HepG2 (cell line): ENCODE results near the gene TTC6. TPM values are rescaled to one million over a fixed set of nuclear protein-coding genes. Genes with fewer than 3 reads are reported as not detected.

Experiments
- CEBPG ChIP-seq: IDR thresholded peaks from 2 replicates; pipeline ENCODE4 v1.6.1; 2016
- FUBP1 ChIP-seq: sonication (generic); formaldehyde crosslinking; IDR thresholded peaks from 2 replicates; pipeline ENCODE4 v1.5.1; 2020; ENCODE audit warnings: missing genetic modification reagents, mild to moderate bottlenecking, borderline replicate concordance
- IRF2 ChIP-seq: IDR thresholded peaks from 2 replicates; pipeline ENCODE4 v1.6.1; 2018; ENCODE audit warnings: missing genetic modification reagents, missing compliant biosample characterization
- KDM1A ChIP-seq: IDR thresholded peaks from 2 replicates; pipeline ENCODE4 v1.6.1; 2016; ENCODE audit warnings: missing compliant biosample characterization
- NFKBIZ ChIP-seq: IDR thresholded peaks from 2 replicates; pipeline ENCODE4 v1.6.1; 2018; ENCODE audit warnings: missing genetic modification reagents, missing compliant biosample characterization
- NFYC ChIP-seq: IDR thresholded peaks from 2 replicates; pipeline ENCODE4 v1.6.1; 2016; ENCODE audit warnings: missing genetic modification reagents, missing compliant biosample characterization
- POLR2AphosphoS2 ChIP-seq: IDR thresholded peaks from 2 replicates; pipeline ENCODE4 v1.6.1; 2011; ENCODE audit warnings: low read depth, low read length, improper control_type of control experiment
- PTBP1 ChIP-seq: fragments of 200-400 bp; formaldehyde crosslinking; IDR thresholded peaks from 2 replicates; pipeline ENCODE4 v1.6.1; 2018; ENCODE audit warnings: low read length, low read depth; ENCODE audit not compliant: poor library complexity, severe bottlenecking
- SYNCRIP ChIP-seq: fragments of 200-400 bp; formaldehyde crosslinking; IDR thresholded peaks from 2 replicates; pipeline ENCODE4 v1.6.1; 2018; ENCODE audit warnings: mild to moderate bottlenecking, low read depth, low read length; ENCODE audit not compliant: insufficient read depth
- TRAFD1 ChIP-seq: sonication (generic); formaldehyde crosslinking; IDR thresholded peaks from 2 replicates; pipeline ENCODE4 v1.5.1; 2020; ENCODE audit warnings: missing genetic modification reagents, mild to moderate bottlenecking, borderline replicate concordance
- ZC3H4 ChIP-seq: sonication (generic); formaldehyde crosslinking; IDR thresholded peaks from 2 replicates; pipeline ENCODE4 v1.4.0; 2020; ENCODE audit warnings: missing genetic modification reagents, borderline replicate concordance
- ZNF10 ChIP-seq: sonication (generic); formaldehyde crosslinking; IDR thresholded peaks from 2 replicates; pipeline ENCODE4 v1.4.0; 2020; ENCODE audit warnings: mild to moderate bottlenecking, low read depth, missing genetic modification reagents, borderline replicate concordance
- ZNF225 ChIP-seq: sonication (generic); formaldehyde crosslinking; IDR thresholded peaks from 2 replicates; pipeline ENCODE4 v1.4.0; 2020; ENCODE audit warnings: mild to moderate bottlenecking, missing genetic modification reagents
- ZNF597 ChIP-seq: sonication (generic); formaldehyde crosslinking; IDR thresholded peaks from 2 replicates; pipeline ENCODE4 v1.5.0; 2020; ENCODE audit warnings: missing genetic modification reagents
- ZSCAN21 ChIP-seq: sonication (generic); formaldehyde crosslinking; IDR thresholded peaks from 2 replicates; pipeline ENCODE4 v1.8.0; 2022; ENCODE audit warnings: mild to moderate bottlenecking, missing genetic modification reagents, moderate library complexity, borderline replicate concordance
- ZSCAN22 ChIP-seq: sonication (generic); formaldehyde crosslinking; IDR thresholded peaks from 2 replicates; pipeline ENCODE4 v1.4.0; 2020; ENCODE audit warnings: mild to moderate bottlenecking, missing genetic modification reagents
- polyA plus RNA-seq, 8 experiments: library from polyadenylated mRNA; depleted of rRNA in 3 of 8; stranded (reverse) in 7 of 8; unstranded in 1 of 8; fragments of >200 nt; fragmentation: Illumina TruSeq in 4 of 8; extraction: Trizol in 4 of 8; gene quantifications; 2 replicates each; pipeline versions ENCODE4 v1.2.1 to v1.2.3, GENCODE V29; 2011 to 2016; ENCODE audit warnings: low read depth in 4 of 8, missing spikeins in 1 of 8, mixed read lengths in 1 of 8; ENCODE audit not compliant: insufficient read depth in 1 of 8
- total RNA-seq, 5 experiments: library from RNA; depleted of rRNA; stranded (reverse); fragments of >200 nt; fragmentation: Illumina TruSeq; extraction: Trizol; gene quantifications; 2 replicates each; pipeline ENCODE4 v1.2.3, GENCODE V29; 2016; ENCODE audit warnings: low read depth in 1 of 5
- TF ChIP-seq, protein P1 (sequence below): sonication (generic); formaldehyde crosslinking; IDR thresholded peaks from 2 replicates; pipeline ENCODE4 v1.9.0; 2022; ENCODE audit warnings: low read depth, missing genetic modification reagents
- TF ChIP-seq, protein P2 (sequence below): sonication (generic); formaldehyde crosslinking; IDR thresholded peaks from 2 replicates; pipeline ENCODE4 v1.4.0; 2020; ENCODE audit warnings: mild to moderate bottlenecking, low read depth, missing genetic modification reagents

TTC6 gene
- total and polyA plus RNA-seq, 2 of the 13 experiments (the other 11 are each of a cell fraction or from before 2014, with no cell fraction given), result 9.3 to 27.4 TPM

- TF ChIP-seq, protein P1, sequence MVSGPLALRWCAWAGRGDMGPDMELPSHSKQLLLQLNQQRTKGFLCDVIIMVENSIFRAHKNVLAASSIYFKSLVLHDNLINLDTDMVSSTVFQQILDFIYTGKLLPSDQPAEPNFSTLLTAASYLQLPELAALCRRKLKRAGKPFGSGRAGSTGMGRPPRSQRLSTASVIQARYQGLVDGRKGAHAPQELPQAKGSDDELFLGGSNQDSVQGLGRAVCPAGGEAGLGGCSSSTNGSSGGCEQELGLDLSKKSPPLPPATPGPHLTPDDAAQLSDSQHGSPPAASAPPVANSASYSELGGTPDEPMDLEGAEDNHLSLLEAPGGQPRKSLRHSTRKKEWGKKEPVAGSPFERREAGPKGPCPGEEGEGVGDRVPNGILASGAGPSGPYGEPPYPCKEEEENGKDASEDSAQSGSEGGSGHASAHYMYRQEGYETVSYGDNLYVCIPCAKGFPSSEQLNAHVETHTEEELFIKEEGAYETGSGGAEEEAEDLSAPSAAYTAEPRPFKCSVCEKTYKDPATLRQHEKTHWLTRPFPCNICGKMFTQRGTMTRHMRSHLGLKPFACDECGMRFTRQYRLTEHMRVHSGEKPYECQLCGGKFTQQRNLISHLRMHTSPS (CRISPR knock-in tag), result peak; percentile 93; the same call in 1 of the 2 replicates
- 0 out of 2 replicates have a peak, but pooled peaks have one; percentile 48 for TF ChIP-seq NFKBIZ (CRISPR knock-in tag)
- TF ChIP-seq ZNF597 (CRISPR knock-in tag), result no peak
- TF ChIP-seq ZSCAN21 (CRISPR knock-in tag), result no peak; the same call in 1 of the 2 replicates
- no peak for TF ChIP-seq SYNCRIP
- peak; percentile 93 for TF ChIP-seq IRF2 (CRISPR knock-in tag)
- 0 out of 2 replicates have a peak, but pooled peaks have one; percentile 63 for TF ChIP-seq POLR2AphosphoS2
- peak; percentile 34 for TF ChIP-seq ZNF225 (CRISPR knock-in tag)
- peak; percentile 86; the same call in 1 of the 2 replicates for TF ChIP-seq FUBP1 (CRISPR knock-in tag)
- peak; percentile 6; the same call in 1 of the 2 replicates for TF ChIP-seq KDM1A (CRISPR knock-in tag)
- peak; percentile 36; the same call in 1 of the 2 replicates for TF ChIP-seq ZNF10
- TF ChIP-seq ZSCAN22, result peak; percentile 82; the same call in 1 of the 2 replicates
- TF ChIP-seq, protein P2, sequence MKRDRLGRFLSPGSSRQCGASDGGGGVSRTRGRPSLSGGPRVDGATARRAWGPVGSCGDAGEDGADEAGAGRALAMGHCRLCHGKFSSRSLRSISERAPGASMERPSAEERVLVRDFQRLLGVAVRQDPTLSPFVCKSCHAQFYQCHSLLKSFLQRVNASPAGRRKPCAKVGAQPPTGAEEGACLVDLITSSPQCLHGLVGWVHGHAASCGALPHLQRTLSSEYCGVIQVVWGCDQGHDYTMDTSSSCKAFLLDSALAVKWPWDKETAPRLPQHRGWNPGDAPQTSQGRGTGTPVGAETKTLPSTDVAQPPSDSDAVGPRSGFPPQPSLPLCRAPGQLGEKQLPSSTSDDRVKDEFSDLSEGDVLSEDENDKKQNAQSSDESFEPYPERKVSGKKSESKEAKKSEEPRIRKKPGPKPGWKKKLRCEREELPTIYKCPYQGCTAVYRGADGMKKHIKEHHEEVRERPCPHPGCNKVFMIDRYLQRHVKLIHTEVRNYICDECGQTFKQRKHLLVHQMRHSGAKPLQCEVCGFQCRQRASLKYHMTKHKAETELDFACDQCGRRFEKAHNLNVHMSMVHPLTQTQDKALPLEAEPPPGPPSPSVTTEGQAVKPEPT (CRISPR knock-in tag), result peak; percentile 75; the same call in 1 of the 2 replicates
- no peak for TF ChIP-seq NFYC (CRISPR knock-in tag)
- no peak for TF ChIP-seq PTBP1
- TF ChIP-seq TRAFD1 (CRISPR knock-in tag), result 0 out of 2 replicates have a peak, but pooled peaks have one; percentile 46
- peak; percentile 24; the same call in 1 of the 2 replicates for TF ChIP-seq CEBPG (CRISPR knock-in tag)
- no peak for TF ChIP-seq ZC3H4
Measured at GRCh38 chr14:37595809-37596621, 586 bp downstream of the TTC6 start (continued).
